Activated CD4-positive, alpha-beta T cell treated with anti-CD3 and anti-CD28 coated beads for 24 hours (primary cell): ENCODE measurements around the gene GPN1.
A peak's percentile ranks its signal among the peaks of the same experiment; 100 is the strongest.
"Not testable (repeated sequence)": the region's sequence is repeated elsewhere in the genome, so short reads cannot be mapped to it uniquely, and the experiment has no call there.

Experiments
- DNase-seq, 2 donors: peaks; one replicate each; pipeline ENCODE4 v3.0.0-alpha.2; 2020; ENCODE audit warnings: low read depth in 2 of 2

Gene GPN1

DNA sequence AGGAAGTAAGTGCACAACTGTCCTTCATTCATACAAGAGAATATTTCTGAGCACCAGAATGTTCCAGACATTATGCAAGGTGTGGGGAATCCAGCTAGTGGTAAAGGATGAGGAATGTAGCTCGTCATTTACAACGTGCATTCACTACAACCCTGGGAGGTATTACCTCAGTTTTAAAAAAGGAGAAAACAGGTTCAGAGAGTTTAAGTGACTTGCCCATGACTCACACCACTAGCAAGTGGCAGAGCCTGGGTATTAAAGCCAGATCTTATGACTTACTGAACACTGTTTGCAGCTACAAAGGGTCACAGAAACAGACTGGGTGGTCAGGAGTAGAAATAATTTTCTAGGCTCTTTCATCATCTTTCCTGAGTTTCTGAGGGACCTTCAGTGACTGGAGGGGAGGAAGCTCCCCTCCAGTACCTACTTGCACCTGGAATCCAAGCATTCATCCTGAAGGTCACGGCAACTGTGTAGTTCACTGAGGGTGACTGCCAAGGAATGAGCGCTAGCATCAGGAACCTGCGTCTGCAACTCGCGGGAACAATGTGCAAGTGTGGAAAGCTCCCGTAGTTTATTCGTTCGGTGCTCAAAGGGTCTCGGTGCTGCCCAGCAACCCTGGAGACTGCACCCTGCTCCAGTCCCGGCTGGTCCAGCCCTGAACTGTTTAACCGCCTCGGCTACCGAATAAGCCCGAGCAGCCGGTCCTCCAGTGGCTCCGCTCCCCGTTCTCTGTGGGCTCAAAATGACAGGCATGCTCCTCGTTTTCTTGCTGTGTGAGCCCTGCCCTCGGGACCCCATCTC is 685 bp upstream of the GPN1 start:
- no peak for DNase-seq

DNA sequence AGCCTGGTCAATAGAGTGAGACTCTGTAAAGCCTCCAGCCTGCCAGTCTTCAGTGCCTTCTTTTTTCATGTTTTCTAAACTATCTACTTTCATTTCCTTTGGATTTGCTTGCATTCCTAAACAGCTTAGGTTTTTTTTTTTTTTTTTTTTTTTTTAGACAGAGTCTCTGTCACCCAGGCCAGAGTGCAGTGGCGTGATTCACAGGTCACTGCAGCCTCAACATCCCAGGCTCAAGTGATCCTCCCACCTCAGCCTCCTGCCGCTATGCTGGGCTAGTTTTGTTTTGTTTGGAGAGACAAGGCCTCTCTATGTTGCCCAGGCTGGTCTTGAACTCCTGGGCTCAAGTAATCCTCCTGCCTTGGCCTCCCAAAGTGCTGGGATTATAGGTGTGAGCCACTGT is 1.4 kb downstream of the GPN1 start:
- DNase-seq = not testable (repeated sequence)

DNA sequence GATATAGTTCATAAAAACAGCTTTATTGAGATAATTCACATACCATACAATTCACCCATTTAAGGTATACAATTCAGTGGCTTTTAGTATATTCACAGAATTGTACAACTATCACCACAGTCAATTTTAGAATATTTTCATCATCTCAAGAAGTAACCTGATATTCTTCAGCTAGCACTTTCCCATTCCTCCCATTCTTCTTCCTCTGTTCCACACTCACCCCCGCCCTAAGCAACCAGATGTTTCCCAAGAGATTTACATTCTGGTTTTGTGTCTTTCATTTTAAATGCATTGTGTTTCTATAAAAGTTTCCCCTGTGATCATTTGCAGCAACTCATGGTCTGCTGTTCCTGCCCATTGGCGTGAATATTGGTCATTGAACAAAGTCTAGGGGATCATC is 5.4 kb downstream of the GPN1 start:
- DNase-seq = no peak

DNA sequence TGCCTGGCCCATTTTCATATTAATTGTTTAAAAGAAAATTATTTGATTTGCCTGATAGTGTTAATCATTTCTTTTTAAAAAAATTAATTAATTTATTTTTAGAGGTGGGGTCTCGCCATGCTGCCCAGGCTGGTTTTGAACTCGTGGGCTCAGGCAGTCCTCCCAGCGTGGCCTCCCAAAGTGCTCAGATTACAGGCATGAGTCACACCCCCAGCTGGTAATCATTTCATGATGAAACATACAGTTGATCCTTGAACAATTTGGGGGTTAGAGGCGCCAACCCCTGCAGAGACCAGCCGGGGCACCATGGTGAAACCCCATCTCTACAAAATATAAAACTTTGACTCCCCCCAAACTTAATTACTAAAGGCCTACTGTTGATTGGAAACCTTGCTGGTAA is 7.9 kb downstream of the GPN1 start:
- no peak for DNase-seq

DNA sequence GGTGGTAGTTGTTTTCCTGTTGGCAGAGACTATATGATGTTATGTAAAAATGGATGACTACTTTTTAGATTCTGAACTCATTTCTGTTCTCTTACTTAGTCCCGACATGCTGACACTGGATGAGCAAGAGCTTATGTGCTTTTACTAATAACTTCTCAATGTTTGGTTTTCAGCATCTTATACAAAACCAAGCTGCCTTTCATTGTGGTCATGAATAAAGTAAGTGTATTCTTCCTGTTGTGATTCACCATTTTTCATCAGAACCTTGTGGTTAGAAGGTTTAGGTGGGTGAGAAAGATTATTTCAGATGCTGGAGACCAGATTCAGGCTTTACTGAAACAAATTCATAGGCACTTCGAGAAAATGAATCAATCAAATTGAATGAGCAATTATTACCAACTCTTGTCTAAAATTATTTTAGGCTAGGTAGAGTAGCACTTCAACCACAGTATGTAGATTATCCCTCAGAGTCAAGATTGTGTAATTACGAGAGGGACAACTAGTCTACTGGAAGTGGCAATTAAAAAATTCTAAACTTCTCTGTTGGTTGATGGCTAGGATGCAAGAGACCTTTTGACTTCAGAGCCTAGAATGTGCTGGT is 9.3 kb downstream of the GPN1 start:
- DNase-seq = no peak

DNA sequence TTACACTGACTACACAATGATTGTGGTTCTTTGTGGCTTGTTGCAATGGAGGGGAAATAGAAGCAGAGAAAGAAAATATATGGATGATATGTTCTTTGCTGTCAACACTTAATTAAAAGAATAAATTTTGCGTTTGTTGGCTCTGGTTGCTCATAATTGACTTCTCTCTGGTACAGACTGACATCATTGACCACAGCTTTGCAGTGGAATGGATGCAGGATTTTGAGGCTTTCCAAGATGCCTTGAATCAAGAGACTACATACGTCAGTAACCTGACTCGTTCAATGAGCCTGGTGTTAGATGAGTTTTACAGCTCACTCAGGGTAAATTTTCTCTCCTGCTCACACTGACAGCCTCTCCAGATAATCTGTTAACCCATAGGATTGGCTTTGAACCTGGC is 9.9 kb downstream of the GPN1 start:
- no peak for DNase-seq

DNA sequence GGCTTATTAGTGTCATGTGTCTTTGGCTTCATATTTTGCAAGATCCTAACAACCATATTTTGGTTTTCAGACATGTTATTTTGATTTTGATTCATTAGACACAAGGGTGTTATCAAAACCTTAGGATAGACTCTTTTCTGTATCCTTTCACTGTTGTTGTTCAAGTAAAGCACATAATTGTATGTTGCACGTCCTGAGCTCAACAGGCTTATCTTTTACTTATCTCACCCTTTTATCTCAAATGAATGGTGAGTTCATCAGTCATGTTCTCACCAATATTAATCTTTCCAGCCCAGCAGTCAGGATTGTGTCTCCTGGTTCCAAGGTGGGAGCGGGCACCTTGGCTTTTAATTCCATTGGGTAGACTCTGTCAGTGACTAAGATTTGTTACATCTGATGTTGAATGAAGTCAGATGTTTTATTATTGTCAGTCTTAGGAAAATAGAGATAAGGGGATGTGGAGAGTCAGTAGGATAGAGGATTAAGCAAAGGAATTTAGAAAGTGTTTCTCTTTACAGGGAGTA is 11.9 kb downstream of the GPN1 start:
- no peak for DNase-seq

DNA sequence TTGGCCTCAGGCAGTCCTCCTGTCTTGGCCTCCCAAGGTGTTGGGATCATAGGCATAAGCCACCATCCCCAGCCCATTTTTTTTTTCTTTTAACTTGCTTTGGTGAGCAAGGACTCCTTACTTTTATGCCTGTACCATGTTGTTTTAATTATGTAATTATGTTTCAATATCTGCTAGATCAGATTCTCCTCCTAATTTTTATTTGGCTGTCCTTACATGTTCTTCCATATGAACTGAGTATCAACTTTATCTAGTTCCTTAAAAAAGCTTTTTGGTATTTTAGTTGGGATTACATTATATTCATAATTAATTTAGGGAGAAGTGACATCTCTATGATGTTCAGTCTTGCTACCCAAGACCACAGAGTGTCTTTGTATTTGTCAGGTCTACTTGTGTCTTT is 16.3 kb downstream of the GPN1 start:
- no peak for DNase-seq

DNA sequence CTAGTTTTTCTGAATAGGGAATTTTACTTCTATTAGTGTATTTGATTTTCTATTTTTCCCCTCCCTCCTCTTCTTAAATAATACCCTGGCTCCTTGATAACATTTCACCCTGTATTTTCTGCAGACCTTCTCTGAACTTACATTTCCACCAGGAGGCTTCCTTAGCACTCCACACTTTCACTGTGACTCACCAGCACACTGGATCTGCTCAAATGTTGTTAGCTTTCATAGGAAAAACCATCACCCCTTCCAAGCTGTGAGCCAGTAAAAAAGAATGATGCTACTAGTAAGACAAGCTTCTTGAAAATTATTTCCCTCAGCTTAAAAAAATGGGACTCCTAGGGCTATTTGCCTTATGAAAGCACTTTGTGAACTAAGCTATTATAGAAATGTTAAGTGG is 18.4 kb downstream of the GPN1 start:
- no peak for DNase-seq

DNA sequence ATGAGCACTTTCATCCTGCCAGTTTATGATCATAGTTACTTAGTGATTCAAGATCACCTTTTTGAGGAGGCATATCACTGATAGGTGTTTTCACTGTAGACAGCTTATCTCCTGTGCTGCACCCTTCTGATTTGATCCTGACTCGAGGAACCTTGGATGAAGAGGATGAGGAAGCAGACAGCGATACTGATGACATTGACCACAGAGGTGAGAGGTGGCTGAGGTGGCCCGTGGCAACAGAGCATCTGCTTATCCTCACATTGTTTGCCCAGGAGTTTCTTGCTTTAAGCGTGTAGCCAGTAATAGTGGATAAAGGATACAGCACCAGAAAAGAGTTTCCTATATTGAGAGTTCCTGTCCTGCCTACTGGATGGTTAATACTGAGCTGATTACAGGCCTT is 18.9 kb downstream of the GPN1 start:
- no peak for DNase-seq

DNA sequence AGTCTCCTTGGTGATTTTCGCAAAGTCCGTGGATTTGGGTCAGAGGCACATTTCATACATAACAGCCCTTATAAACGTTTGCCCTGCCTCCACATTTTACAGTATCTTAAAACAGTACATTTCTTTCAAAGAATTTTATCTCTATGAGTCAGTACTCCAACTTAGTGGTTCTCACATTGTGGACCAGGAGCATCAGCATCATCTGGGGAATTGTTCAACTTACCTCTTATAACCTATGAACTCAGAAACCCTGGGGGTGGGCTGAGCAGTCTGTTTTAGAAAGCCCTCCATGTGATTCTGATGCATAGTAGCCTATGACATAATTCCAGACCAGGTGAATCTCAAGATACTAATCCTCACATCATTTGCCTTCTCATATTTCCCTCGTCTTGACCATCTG is 22.2 kb downstream of the GPN1 start:
- DNase-seq = no peak

DNA sequence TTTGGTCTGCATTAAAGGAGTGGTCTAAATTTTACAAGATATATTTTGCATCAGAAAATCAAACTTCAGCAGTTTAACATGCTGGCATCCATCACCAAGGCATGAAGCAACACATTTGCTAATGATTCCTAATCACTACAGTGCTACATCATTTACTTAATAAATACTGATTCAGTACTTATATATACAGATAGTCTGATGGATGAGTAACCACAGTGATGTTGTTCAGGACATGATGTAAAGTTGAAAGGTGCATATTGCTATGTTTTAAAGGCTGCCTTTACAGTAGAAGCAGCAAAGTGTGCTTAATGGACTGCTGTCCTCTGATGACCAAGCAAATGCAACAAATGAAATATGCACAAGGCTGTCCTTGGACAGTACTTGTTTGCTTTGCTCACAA is 23.5 kb downstream of the GPN1 start:
- no peak for DNase-seq

DNA sequence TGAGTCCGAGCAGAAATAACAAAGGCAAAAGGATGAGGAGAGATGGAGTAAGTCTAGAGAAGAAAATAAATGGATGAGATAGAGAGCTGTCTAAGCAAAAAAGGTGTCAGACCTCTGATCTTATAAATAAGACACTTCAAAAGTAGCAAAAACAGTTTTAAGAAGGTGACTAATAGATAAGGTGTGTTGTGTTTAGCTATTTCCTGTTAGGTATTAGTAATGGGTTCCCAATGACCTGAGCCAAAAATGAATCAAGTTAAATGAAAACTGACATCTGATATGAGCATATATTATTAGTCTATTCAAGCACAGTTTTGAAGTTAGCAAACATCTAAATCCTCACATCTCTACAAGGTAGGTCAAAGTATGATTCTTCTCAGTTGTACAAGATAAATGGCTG is 23.9 kb downstream of the GPN1 start:
- DNase-seq = no peak

DNA sequence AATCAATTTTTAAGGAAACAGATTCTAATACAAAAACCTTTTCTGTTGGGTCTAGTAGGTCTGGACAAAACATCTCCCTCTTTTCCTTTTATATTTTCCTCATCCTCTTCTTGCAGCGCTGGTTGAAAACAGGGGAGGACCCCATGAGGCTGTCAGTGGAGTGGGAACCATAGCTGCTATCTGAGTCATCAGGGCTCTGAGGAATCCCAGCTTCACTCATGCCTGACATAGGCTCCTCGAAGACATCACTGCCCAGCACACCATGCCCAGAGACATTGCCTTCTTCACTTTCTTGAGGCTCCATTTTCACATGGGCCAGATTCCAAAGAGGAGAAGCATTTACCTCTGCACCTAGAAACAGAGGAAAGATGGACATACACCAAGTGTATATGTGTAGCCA is 24.5 kb downstream of the GPN1 start:
- no peak for DNase-seq

DNA sequence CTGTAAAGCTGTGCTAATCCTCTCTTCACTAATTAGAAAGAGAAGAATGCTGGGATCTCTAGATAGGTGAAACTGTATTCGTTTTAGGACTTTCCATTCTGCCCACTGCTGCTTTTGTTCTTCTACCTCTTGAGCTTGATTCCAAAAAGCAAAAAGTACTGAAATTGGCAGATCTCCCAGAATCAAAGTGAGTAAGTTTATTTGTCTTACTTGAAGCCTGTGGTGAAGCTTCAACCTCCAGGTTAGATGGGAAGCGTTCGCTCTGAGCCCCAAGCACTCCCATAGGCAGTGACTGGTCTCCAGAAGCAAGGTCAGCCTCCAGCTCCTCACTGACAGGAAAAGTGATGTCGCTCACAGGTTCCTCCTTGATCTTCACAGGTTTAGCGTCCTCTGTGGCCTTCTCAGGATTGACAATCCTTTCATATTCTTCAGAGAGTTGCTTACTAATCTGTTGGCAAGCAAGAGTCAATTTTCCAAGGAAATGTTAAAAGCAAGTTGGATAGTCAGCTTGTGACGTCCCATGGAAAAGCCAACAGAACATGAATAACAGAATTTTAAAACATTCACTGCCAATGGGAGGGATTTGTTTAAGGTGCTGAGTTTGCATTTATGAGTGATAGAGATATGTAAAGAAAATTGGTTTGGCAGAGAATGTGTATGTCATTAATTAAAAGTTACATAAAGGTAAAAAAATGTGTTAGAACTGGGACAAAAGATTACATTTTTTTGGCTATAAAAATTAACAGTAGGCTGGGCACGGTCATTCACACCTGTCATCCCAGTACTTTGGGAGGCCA is 26.5 kb downstream of the GPN1 start:
- no peak for DNase-seq

DNA sequence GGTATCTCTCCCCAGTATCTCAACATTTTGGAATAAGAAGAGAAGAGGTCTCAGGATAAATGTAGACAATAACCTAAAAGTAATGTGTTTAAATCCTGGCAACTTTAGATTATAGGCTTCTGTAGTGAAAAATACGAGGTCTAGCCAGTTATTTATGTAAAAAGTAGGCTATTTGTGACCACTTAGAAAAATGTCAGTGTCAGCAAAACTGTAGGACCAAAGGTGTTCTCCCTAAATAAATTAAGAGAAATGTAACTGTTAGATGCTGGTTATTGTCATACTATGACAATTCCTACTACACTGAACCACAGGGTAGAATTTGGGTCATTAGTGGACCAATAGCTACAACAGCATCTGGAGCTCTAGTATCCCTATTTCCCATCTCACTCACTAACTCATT is 32.5 kb downstream of the GPN1 start:
- DNase-seq = no peak

DNA sequence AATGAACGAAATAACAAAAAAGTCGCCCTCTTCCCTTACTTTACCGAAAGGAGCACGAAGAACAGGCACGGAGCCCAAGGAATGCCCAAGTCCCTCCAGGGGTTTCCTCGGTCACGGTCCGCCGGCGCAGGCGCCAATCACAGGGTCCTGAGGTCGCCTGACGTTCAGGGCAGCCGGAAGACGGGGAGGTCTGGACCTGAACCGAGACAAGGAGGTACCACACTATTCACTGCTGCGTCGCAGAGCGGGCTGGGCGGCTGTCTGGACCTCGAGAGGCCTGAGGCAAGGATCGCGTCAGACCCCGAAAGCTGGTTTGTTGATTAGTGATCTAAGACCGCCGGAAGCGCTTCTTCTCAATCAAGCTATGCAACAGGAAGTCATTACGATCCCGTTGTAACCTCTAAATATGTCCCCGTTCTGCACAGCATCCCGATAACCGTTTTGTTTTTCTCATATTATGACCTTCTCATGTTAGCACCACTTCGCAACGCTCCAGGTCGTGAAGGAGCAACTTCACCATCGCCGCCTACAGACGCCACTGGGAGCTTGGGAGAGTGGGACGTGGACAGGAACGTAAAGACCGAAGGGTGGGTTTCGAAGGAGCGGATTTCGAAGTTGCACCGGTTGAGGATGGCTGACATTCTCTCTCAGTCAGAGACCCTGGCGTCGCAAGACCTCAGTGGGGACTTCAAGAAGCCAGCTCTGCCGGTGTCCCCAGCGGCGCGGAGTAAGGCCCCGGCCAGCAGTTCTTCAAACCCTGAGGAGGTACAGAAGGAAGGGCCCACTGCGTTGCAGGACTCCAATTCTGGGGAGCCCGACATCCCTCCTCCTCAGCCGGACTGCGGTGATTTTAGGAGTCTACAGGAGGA is 34.7 kb downstream of the GPN1 start, which contains the start of the genes SLC4A1AP and SUPT7L:
Gene SLC4A1AP (plus strand): TSS at position 605 of the 869 bp plus-strand sequence. CDS start 26 bp downstream, at position 631.
Gene SUPT7L (minus strand): TSS at position 330 of the 869 bp plus-strand sequence. CDS start 1,422 bp downstream, outside the sequence.
- peak; percentile 47 to 66 for DNase-seq

DNA sequence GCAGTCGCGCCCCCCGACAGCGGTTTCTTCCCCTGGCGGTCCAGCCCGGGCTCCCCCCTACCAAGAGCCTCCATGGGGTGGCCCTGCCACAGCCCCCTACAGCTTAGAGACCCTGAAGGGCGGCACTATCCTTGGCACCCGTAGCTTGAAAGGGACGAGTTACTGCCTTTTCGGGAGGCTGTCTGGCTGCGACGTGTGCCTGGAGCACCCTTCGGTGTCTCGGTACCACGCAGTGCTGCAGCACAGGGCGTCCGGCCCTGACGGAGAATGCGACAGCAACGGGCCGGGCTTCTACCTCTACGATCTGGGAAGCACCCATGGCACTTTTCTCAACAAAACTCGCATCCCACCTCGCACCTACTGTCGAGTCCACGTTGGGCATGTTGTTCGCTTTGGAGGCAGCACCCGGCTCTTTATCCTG is 35.3 kb downstream of the GPN1 start:
- DNase-seq = peak in 1 of 2 donors; percentile 7

DNA sequence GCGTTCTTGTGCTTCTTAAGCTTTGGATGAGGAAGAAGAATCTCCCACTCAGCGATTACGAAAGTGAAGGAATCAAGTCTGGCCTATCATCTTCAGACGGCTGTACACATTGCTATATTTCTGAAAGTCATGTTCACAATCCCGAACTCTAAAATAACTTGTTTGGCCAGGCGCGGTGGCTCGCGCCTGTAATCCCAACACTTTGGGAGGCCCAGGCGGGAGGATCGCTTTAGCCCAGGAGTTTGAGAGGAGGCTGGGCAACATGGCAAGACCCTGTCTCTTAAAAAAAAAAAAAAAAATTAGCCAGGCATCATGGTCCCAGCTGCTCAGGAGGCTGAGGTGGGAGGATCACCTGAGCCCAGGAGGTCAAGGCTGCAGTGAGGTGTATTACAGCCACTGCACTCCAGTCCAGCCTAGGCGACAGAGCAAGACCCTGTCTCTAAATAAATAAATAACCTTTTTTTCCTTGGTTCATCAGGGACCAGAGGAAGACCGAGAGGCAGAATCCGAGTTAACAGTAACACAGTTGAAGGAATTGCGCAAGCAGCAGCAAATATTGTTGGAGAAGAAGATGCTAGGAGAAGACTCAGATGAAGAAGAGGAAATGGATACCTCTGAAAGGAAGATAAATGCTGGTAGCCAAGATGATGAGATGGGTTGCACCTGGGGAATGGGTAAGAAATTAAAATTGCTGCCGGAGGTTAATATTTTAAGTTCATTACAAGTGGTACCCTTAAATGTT is 35.9 kb downstream of the GPN1 start:
- no peak for DNase-seq

DNA sequence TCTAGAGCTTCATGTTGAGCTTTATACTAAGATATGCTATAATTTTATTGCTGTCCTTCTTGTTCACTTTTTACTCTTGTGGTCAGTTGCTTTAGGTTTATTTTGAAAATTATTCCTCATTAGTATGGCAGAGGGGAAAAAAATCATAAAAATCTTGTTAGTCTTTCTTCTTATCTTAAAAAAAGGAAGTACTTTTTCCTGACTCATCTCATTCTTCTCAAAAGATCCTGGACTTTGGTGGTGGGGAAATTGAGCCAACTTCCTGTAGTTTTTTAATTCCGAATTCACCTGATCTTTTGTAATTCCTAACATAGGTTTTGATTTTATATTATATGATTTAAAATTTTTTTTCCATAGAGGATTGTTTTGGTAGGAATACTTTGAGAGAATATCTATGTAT is 38.6 kb downstream of the GPN1 start:
- no peak for DNase-seq

DNA sequence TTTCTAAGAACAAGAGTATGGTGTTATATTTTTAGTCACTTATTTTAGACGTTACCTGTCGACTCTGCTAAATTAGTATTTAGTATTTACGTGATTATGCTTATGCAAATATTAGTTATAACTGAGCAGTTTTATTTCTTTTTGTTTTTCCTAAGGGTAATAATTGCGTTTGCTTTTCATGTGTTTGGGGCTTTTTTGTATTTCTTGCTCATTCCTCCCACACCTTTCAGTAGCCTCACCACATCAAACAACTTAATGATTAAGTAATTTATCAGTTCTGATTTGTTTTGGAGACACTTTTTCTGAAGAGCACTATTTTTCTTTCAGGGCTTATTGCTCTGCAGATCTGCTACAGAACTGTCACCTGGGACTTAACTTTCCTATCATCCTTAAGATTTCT is 42.4 kb downstream of the GPN1 start:
- DNase-seq = no peak
